Astrocyte (in vitro differentiated cells and primary cell): ENCODE results near the gene CCNB3.

Experiments
- EZH2 ChIP-seq: IDR thresholded peaks from 2 replicates; pipeline ENCODE4 v1.6.1; 2012; ENCODE audit warnings: mild to moderate bottlenecking, low read length, inconsistent platforms; ENCODE audit not compliant: insufficient read depth
- TF ChIP-seq, protein P1 (sequence below): IDR thresholded peaks from 2 replicates; pipeline ENCODE4 v1.5.1; 2011; ENCODE audit warnings: low read depth, mild to moderate bottlenecking, inconsistent platforms, low read length, moderate library complexity; ENCODE audit not compliant: insufficient read depth

DNA sequence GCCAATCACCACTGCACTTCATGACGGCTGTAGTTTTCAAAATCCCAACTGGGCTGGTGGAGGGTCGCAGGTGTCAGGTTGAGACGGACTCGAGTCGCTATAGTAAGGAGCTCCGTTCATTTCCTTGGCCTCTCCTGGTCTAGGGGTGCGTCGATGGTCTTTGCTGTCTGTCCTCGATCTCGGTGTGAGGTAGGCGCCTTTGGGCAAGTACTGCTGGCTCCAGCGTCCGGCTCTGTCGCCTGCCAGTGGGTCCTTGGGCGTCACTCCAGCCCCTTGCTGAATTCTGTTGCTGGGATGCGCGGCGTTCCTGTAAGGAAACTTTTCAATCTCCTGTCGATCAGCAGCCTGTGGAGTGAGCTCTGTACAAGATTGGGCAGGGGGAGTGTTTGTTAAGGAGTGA lies 76.7 kb downstream of the CCNB3 start:
- TF ChIP-seq, protein P1, sequence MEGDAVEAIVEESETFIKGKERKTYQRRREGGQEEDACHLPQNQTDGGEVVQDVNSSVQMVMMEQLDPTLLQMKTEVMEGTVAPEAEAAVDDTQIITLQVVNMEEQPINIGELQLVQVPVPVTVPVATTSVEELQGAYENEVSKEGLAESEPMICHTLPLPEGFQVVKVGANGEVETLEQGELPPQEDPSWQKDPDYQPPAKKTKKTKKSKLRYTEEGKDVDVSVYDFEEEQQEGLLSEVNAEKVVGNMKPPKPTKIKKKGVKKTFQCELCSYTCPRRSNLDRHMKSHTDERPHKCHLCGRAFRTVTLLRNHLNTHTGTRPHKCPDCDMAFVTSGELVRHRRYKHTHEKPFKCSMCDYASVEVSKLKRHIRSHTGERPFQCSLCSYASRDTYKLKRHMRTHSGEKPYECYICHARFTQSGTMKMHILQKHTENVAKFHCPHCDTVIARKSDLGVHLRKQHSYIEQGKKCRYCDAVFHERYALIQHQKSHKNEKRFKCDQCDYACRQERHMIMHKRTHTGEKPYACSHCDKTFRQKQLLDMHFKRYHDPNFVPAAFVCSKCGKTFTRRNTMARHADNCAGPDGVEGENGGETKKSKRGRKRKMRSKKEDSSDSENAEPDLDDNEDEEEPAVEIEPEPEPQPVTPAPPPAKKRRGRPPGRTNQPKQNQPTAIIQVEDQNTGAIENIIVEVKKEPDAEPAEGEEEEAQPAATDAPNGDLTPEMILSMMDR = no peak
- no peak for TF ChIP-seq EZH2
